Activated CD4-positive, alpha-beta T cell treated with anti-CD3 and anti-CD28 coated beads, Interleukin-2, amount 10 ng/mL, durations not matched to agents 24 days and 14 days (primary cell): Measurements from ENCODE around the gene CDKN2AIP. TPM values are rescaled to one million over a fixed set of nuclear protein-coding genes. Genes with fewer than 3 reads are reported as not detected.
"Not testable (repeated sequence)": the region's sequence is repeated elsewhere in the genome, so short reads cannot be mapped to it uniquely, and the experiment has no call there.

ENCODE experiments used
- DNase-seq: peaks from one replicate; pipeline ENCODE4 v3.0.0; 2022
- H3K27ac Mint-ChIP-seq: one replicate; pipeline ENCODE4 v1.8.0; 2022; ENCODE audit warnings: mild to moderate bottlenecking, mixed read lengths
- H3K27me3 Mint-ChIP-seq: one replicate; pipeline ENCODE4 v1.8.0; 2022; ENCODE audit warnings: mixed read lengths
- H3K36me3 Mint-ChIP-seq: one replicate; pipeline ENCODE4 v1.8.0; 2022; ENCODE audit warnings: low read depth, mild to moderate bottlenecking, mixed read lengths
- H3K4me1 Mint-ChIP-seq: one replicate; pipeline ENCODE4 v1.8.0; 2021; ENCODE audit warnings: mixed read lengths
- H3K4me3 Mint-ChIP-seq: one replicate; pipeline ENCODE4 v1.8.0; 2022; ENCODE audit warnings: mild to moderate bottlenecking, moderate library complexity, mixed read lengths
- H3K9me3 Mint-ChIP-seq: one replicate; pipeline ENCODE4 v1.8.0; 2021; ENCODE audit warnings: mixed read lengths
- intact Hi-C: fragments of 100-400 bp; cut with micrococcal nuclease; formaldehyde crosslinking; loops from one replicate; pipeline ENCODE4 v1.15.1; 2023
- total RNA-seq: library from RNA; stranded (reverse); gene quantifications from 2 replicates; pipeline ENCODE4 v1.2.3, GENCODE V29; 2022

Gene CDKN2AIP
- total RNA-seq, 1 donor from 2014 or later, result 23.1 TPM

DNA sequence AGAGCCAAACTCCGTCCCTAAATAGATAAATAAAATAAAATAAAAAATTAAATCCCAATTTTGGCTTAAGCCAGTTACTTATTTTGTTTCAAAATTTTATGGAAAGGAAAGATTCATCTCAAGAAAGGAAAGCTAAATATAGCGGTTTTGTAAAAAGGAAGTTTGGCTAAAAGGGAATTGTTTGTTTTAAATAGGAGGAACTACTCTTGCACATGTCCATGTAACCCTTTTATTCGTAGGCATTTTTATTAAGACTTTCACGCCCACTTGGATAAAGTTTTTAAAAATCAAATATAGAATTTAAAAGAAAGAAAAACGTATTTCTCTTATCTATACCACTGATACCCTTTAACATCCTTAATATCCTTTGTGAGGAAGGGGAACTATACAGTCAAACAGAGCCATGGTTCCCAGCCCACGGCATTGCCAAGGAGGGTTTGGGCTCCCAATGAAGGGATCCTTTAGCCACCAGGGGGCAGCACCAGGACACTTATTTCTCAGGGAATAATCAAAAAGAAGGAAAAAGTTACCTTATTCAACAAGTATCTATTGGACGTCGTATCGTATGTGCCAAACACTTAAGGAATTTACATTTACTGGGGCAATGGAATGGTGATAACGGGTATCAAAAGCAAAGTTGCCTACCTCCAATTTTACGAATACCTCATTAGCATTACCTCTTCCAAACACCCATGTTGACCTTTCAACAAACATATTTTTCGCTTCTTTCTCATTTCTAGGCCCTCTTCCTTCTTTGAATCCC is 27.7 kb downstream of the CDKN2AIP start:
- no peaks in the 10 kb centered on the region for H3K36me3 Mint-ChIP-seq
- no peaks in the 10 kb centered on the region for H3K9me3 Mint-ChIP-seq
- no peak overlapping the region for H3K4me3 Mint-ChIP-seq
- peak; percentile 93 for DNase-seq
- no peak overlapping the region for H3K27ac Mint-ChIP-seq
- intact Hi-C loops, result loop anchor here (1.0 to 10.0 kb wide), 4 partner anchors 31 to 693 kb away; no protein-coding TSS in a partner anchor
- H3K4me1 Mint-ChIP-seq, result peaks cover 2% of the 10 kb centered on the region
- no peaks in the 10 kb centered on the region for H3K27me3 Mint-ChIP-seq

GRCh38 chr4:183478123-183478522 is 33.7 kb downstream of the CDKN2AIP start:
- intact Hi-C loops, result loop anchor here (10.0 kb wide), 1 partner anchor 687 kb away; no protein-coding TSS in a partner anchor
- Mint-ChIP-seq H3K27me3 (peaks cover 2% of the 10 kb centered on the region), H3K4me1 (no peaks in the 10 kb centered on the region), H3K36me3 (no peaks in the 10 kb centered on the region), H3K9me3 (no peaks in the 10 kb centered on the region), H3K27ac (no peak overlapping the region), H3K4me3 (no peak overlapping the region)
- DNase-seq, result no peak

- no peaks in the 10 kb centered on the region for H3K9me3 Mint-ChIP-seq
- H3K27ac Mint-ChIP-seq, result no peak overlapping the region
- no peak overlapping the region for H3K4me3 Mint-ChIP-seq
- H3K27me3 Mint-ChIP-seq, result peaks cover 2% of the 10 kb centered on the region
- no peaks in the 10 kb centered on the region for H3K4me1 Mint-ChIP-seq
- no peak for DNase-seq
- H3K36me3 Mint-ChIP-seq, result no peaks in the 10 kb centered on the region
- intact Hi-C loops, result loop anchor here (10.0 kb wide), 1 partner anchor 686 kb away; no protein-coding TSS in a partner anchor
Observed at GRCh38 chr4:183478926-183479325, 34.5 kb downstream of the CDKN2AIP start.

DNA sequence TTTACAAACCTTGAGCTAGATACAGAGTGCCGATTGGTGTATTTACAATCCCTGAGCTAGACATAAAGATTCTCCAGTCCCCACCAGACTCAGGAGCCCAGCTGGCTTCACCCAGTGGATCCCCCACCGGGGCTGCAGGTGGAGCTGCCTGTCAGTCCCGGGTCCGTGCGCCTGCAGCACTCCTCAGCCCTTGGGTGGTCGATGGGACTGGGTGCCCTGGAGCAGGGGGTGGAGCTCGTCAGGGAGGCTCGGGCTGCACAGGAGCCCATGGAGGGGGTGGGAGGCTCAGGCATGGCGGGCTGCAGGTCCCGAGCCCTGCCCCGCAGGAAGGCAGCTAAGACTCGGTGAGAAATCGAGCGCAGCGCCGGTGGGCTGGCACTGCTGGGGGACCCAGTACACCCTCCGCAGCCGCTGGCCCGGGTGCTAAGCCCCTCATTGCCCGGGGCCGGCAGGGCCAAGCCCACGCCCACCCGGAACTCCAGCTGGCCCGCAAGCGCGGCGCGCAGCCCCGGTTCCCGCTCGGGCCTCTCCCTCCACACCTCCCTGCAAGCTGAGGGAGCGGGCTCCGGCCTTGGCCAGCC is 38.2 kb downstream of the CDKN2AIP start:
- H3K27ac Mint-ChIP-seq, H3K27me3 Mint-ChIP-seq, H3K4me3 Mint-ChIP-seq: not testable (repeated sequence)

GRCh38 chr4:183483997-183484396 is 39.6 kb downstream of the CDKN2AIP start:
- Mint-ChIP-seq H3K36me3 (no peaks in the 10 kb centered on the region), H3K27ac (no peak overlapping the region), H3K27me3 (no peaks in the 10 kb centered on the region), H3K9me3 (no peaks in the 10 kb centered on the region), H3K4me1 (no peaks in the 10 kb centered on the region), H3K4me3 (no peak overlapping the region)
- DNase-seq, result no peak
- intact Hi-C loops, result no loop called here

More for the DNA sequence above, 38.2 kb downstream of the CDKN2AIP start:
- DNase-seq, H3K9me3 Mint-ChIP-seq, intact Hi-C loops, H3K36me3 Mint-ChIP-seq, H3K4me1 Mint-ChIP-seq: not testable (repeated sequence)

DNA sequence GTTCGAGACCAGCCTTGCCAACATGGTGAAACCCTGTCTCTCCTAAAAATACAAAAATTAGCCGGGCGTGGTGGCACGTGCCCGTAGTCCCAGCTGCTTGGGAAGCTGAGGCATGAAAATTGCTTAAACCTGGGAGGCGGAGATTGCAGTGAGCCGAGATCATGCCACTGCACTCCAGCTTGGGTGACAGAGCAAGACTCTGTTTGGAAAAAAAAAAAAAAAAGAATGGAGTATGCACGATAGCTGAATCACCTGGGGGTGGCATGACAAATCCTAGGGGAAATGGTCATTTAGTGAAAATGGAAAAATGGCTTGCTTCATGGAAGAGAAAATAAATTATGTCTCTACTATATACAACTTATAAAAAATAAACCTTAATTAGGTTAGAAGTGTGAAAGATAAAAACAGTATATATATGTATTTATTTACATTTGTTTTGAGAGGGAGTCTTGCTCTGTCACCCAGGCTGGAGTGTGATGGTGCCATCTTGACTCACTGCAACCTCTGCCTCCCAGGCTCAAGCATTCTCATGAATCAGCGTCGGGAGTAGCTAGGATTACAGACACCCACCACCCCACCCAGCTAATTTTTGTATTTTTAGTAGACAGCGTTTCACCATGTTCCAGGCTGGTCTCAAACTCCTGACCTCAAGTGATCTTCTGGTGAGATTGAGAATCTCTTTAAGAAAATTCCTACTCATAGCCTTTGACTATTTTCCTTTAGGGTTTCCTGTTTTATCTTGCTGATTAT is 41.1 kb downstream of the CDKN2AIP start:
- no peaks in the 10 kb centered on the region for H3K27me3 Mint-ChIP-seq
- no peaks in the 10 kb centered on the region for H3K36me3 Mint-ChIP-seq
- H3K4me3 Mint-ChIP-seq, result no peak overlapping the region
- no peak overlapping the region for H3K27ac Mint-ChIP-seq
- intact Hi-C loops, result no loop called here
- H3K9me3 Mint-ChIP-seq, result no peaks in the 10 kb centered on the region
- H3K4me1 Mint-ChIP-seq, result no peaks in the 10 kb centered on the region
- no peak for DNase-seq

DNA sequence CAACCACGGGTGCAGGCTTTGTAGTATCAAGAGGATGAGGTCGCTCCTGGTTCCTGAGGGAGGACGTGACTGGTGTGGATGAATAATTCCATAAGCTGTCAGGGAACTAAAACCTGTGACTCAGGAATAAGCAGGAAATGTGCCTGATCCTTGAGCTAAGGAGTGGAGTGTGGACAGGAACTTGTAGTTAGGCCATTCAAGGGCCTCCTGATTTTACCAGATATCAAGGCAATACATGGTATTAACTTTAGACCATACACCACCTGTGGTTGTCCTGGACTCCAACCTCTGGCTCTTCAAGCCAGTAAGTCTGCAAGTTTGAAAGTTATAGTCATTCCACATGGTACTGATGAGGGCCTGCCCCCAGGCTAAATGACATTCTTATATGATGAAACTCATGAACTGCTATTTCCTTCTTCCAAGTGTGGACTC is 48.4 kb downstream of the CDKN2AIP start:
- no peak overlapping the region for H3K27ac Mint-ChIP-seq
- no peak for DNase-seq
- H3K4me1 Mint-ChIP-seq, result no peaks in the 10 kb centered on the region
- H3K27me3 Mint-ChIP-seq, result no peaks in the 10 kb centered on the region
- H3K9me3 Mint-ChIP-seq, result no peaks in the 10 kb centered on the region
- intact Hi-C loops, result no loop called here
- H3K36me3 Mint-ChIP-seq, result peaks cover 21% of the 10 kb centered on the region
- H3K4me3 Mint-ChIP-seq, result no peak overlapping the region

DNA sequence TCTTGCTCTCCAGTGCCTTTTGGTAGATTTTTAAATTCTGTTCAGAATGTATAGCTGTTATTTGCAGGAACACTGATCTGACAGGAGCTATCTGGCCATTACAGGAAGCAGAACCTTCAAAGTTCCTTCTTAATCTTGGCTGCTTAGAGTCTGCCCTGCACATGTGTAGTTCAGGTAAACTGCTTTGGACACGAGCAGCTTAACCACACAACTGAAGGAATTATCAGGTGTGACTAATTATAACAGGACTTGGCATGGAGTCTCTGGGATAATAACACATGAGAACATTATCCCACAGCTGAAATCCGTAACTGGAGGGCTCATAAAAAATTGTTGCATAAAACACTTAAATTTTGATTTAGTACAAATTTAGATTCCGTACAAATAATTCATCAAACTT is 48.8 kb downstream of the CDKN2AIP start:
- DNase-seq, result no peak
- no peaks in the 10 kb centered on the region for H3K4me1 Mint-ChIP-seq
- intact Hi-C loops, result no loop called here
- H3K36me3 Mint-ChIP-seq, result peaks cover 21% of the 10 kb centered on the region
- no peak overlapping the region for H3K27ac Mint-ChIP-seq
- H3K4me3 Mint-ChIP-seq, result no peak overlapping the region
- H3K27me3 Mint-ChIP-seq, result no peaks in the 10 kb centered on the region
- H3K9me3 Mint-ChIP-seq, result no peaks in the 10 kb centered on the region

- DNase-seq, result no peak
- Mint-ChIP-seq H3K27me3 (no peaks in the 10 kb centered on the region), H3K36me3 (peaks cover 21% of the 10 kb centered on the region), H3K27ac (no peak overlapping the region), H3K4me3 (no peak overlapping the region), H3K9me3 (no peaks in the 10 kb centered on the region), H3K4me1 (peaks cover 5% of the 10 kb centered on the region)
- intact Hi-C loops, result no loop called here
Observed at GRCh38 chr4:183495184-183495583, 50.7 kb downstream of the CDKN2AIP start.

Other genes with a start within 250 kb of the CDKN2AIP start
- not detected in 2 replicates for gene CLDN22, start 124.4 kb upstream of the CDKN2AIP start, total RNA-seq
- not detected in 2 replicates for gene CLDN24, start 122.2 kb upstream of the CDKN2AIP start, total RNA-seq
- 12.4 and 13.5 TPM in 2 replicates for gene ING2, start 60.4 kb downstream of the CDKN2AIP start, total RNA-seq
- gene RWDD4, start 214.5 kb downstream of the CDKN2AIP start, total RNA-seq, result 27.3 and 31.5 TPM in 2 replicates
- gene TRAPPC11, start 214.7 kb downstream of the CDKN2AIP start, total RNA-seq, result 26.3 and 33.4 TPM in 2 replicates